ENCODE measurements around the gene ATAD3C.

DNA sequence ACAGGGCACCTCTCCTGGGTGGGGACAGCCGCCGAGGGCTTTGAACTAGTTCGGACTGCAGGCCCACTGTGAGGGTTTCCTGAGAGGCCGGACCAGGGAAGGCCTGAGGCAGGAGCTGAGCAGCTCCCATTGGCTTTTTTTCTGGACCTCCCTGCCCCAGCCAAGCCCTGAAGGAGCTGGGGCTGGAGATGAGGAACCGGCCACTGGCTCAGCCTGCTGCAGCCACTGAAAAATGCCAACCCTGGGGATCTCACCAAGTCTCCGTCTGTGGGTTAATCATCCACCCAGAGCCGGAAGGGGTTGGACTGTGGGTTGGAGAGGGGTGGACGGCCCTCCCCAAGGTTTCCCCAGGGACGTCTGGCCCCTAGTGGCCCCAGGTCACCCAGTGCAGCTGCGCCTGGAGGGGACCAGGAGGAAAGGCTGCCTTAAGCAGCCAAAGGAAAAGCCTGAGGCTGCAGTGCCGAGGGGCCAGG is 11.5 kb upstream of the ATAD3C start:
- TF ChIP-seq, protein P1, sequence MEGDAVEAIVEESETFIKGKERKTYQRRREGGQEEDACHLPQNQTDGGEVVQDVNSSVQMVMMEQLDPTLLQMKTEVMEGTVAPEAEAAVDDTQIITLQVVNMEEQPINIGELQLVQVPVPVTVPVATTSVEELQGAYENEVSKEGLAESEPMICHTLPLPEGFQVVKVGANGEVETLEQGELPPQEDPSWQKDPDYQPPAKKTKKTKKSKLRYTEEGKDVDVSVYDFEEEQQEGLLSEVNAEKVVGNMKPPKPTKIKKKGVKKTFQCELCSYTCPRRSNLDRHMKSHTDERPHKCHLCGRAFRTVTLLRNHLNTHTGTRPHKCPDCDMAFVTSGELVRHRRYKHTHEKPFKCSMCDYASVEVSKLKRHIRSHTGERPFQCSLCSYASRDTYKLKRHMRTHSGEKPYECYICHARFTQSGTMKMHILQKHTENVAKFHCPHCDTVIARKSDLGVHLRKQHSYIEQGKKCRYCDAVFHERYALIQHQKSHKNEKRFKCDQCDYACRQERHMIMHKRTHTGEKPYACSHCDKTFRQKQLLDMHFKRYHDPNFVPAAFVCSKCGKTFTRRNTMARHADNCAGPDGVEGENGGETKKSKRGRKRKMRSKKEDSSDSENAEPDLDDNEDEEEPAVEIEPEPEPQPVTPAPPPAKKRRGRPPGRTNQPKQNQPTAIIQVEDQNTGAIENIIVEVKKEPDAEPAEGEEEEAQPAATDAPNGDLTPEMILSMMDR (IDR thresholded peaks at IDR 0.05) = no peak
- TF ChIP-seq POLR2AphosphoS5 (IDR thresholded peaks at IDR 0.05; ENCODE audit: low read depth, low read length) = no peak
- TF ChIP-seq, protein P2, sequence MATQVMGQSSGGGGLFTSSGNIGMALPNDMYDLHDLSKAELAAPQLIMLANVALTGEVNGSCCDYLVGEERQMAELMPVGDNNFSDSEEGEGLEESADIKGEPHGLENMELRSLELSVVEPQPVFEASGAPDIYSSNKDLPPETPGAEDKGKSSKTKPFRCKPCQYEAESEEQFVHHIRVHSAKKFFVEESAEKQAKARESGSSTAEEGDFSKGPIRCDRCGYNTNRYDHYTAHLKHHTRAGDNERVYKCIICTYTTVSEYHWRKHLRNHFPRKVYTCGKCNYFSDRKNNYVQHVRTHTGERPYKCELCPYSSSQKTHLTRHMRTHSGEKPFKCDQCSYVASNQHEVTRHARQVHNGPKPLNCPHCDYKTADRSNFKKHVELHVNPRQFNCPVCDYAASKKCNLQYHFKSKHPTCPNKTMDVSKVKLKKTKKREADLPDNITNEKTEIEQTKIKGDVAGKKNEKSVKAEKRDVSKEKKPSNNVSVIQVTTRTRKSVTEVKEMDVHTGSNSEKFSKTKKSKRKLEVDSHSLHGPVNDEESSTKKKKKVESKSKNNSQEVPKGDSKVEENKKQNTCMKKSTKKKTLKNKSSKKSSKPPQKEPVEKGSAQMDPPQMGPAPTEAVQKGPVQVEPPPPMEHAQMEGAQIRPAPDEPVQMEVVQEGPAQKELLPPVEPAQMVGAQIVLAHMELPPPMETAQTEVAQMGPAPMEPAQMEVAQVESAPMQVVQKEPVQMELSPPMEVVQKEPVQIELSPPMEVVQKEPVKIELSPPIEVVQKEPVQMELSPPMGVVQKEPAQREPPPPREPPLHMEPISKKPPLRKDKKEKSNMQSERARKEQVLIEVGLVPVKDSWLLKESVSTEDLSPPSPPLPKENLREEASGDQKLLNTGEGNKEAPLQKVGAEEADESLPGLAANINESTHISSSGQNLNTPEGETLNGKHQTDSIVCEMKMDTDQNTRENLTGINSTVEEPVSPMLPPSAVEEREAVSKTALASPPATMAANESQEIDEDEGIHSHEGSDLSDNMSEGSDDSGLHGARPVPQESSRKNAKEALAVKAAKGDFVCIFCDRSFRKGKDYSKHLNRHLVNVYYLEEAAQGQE (IDR thresholded peaks at IDR 0.05; ENCODE audit: insufficient read depth in 1 of 2, low read depth in 2 of 2, low read length in 1 of 2) = no peak
- TF ChIP-seq SIN3A (IDR thresholded peaks at IDR 0.05; ENCODE audit: borderline replicate concordance, insufficient read depth, low read depth, low read length) = no peak

Data from Panc1 (cell line).